Measurements from ENCODE around the gene COL17A1.

The COL17A1 gene

GRCh38 chr10:104049504-104050250 is 36.0 kb downstream of the COL17A1 start:
- no peak for DNase-seq

DNA sequence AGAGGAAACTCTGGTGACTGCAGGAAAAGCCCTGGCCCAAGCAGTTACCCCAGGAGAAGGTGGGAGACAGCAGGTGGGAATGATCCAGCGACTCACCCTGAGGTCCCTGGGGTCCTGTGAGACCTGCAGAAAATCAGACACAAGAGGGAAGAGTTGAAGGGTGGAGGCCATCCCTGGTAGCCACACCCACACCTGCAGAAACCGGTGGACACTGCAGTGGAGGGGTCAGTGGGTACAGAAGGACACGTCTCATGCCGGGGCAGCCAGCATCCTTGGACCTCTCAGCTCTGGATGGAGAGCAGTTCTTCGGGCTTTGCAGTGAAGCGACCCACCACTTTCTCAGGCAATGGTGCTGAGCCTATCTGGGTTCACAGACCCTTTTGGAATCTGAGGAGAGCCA is 39.0 kb downstream of the COL17A1 start:
- DNase-seq: no peak

- no peak for DNase-seq
These were observed 40.3 kb downstream of the COL17A1 start for GRCh38 chr10:104045151-104046089.

DNA sequence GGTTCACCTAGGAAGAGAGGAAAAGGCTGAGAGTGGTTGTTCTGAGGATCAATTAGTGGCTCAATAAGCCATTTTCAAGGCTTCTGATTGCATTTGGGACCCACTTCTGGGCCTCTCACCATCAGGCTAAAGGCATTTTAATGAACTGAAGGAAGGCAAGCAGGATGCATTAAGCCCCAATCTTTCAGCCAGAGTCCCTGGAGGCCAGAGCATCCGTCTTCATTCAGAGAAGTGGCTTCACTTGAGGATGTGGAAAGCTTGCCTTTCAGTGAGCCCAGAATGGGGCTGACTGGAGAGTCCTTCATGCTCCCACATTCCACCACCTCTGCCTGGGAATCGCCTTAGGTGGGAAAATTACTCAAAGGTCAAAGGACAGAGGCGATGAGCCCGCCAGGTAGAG is 41.8 kb downstream of the COL17A1 start:
- no peak for DNase-seq

GRCh38 chr10:104043185-104043830 is 42.4 kb downstream of the COL17A1 start:
- DNase-seq: no peak

DNA sequence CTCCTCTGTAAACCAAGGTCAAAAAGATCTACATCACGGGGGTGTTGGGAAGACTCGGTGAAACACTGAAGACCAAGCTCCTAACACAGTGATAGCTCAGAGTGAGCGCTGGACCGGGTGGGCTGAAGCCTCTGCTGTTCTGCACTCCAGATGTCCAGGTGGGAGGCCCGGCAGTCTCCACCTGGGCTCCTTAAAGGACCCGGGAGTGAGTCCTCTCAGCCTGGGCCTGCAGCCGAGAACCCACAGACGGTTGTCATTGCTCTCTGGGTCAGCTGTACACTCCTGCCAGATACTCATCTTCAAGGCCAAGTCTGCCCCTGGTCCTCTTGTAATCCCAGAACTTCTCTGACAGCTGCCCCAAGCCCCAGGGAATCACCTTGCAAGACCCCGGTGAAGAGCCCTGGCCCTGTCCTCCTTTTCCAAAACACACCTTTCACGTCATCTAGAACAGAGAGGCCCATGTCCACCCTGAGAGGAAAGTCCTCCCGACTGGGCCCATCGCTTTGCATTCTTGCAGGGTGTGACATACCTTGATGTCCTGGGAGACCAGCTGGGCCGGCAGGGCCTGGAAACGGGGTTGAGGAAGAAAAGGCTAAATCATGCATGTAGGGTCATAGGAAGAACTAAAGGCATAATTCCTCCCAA is 43.7 kb downstream of the COL17A1 start:
- no peak for DNase-seq

GRCh38 chr10:104040862-104041789 is 44.6 kb downstream of the COL17A1 start:
- DNase-seq: no peak

- no peak for DNase-seq
These were observed 45.3 kb downstream of the COL17A1 start for GRCh38 chr10:104040382-104040781.

- DNase-seq: no peak
These were observed 46.5 kb downstream of the COL17A1 start for GRCh38 chr10:104038958-104039752.

GRCh38 chr10:104038537-104038936 is 47.1 kb downstream of the COL17A1 start:
- no peak for DNase-seq

DNA sequence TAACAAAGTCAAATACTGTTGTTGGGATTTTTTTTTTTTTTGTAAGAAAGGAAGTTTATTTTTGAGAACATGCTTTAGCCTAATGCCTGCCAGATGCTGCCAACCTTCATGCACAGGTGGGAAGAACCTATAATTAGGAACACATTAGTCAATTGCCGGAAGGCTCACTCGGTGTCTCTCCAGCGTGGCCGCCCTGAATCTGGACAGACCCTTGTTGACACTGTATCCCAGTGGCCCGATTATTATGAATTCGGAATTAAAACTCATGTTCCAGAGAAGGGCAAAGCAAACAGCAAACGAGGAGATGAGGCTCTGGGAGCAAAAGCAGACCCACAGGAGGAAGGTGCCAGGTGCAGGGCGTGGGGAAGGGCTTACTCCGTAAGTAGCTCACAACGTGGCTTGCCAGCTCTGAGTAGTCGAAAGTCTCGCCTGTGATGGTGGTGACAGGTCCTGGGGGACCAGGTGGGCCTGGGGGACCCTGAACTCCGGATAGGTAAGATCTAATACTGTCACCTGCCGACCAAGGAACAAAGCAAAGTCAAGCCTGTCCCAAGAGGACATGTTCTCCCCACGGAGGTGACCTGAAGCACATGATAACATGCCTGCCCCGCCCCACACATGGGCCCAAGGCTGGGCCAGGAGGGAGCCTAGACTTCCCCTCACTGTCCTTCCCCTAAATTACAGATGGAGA is 48.3 kb downstream of the COL17A1 start:
- no peak for DNase-seq

GRCh38 chr10:104036518-104037260 is 49.0 kb downstream of the COL17A1 start:
- no peak for DNase-seq

GRCh38 chr10:104036069-104036384 is 49.7 kb downstream of the COL17A1 start:
- DNase-seq: no peak

- no peak for DNase-seq
These were observed 50.2 kb downstream of the COL17A1 start for GRCh38 chr10:104035194-104036068.

DNA sequence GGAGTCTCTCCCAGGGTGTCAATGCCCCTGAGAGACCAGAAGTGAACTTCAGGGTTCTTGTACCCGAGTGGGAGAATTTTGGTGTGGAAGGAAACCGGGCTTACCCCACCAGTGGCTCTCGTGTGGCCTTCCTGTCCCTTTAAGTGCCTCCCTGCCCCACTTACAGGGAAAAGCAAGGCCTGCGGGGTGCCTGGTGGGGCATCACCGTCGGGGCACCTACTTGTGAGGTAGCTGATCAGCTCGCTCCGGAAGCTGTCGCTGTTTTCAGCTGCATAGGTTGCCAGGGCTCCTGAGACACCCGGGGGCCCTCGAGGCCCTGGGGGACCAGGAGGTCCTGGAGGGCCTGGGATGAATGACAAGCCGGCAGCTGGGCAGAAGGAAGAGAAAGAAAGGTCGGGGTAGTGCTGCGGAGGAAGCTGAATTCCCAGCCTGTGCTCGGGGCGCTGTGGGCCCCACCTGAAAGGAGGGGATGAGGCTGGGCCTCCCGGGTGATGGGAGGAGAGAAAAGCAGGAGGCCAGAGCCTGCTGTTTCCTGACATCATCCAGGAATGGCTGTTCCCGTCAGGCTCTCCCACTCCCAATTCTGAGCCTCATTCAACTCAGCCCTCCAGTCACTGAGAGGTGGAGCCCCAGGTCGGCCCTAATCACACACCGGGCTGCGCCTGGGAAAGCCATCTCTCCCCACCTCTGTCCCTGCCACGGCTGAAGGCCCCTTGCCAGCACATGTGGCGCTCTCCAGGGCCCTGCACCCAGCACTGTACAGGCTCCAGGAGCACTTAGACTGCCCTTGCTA is 51.1 kb downstream of the COL17A1 start:
- DNase-seq: no peak

GRCh38 chr10:104033966-104034365 is 51.7 kb downstream of the COL17A1 start:
- no peak for DNase-seq

DNA sequence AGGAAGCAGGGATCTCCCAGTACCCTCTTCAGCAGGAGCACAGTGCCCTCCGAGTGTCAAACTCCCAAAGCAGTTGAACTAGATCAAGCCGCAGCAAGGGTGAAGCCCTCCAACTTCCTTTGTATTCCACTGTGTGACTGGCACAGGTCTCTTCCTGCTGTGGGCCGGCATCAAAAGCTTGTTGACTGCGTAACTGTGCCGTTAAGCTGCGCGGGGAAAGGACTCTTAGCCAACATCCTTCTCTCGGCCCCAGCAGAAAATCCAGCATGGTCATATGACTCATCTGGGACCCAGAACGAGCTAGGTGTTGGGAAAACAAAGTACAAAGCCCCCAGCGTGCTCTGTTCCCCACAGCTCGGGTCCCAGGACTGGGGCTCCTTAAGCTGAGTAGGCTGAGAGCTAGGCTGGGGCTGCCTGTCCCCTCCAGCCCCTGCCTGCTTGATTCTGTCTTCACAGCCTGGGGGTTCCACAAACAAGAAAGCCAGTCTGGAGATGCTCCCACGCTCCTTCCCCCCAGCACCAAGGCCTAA is 52.2 kb downstream of the COL17A1 start:
- no peak for DNase-seq
